ENCODE data around the gene DLG5.
A peak's percentile ranks its signal among the peaks of the same experiment; 100 is the strongest.

DLG5 gene

DNA sequence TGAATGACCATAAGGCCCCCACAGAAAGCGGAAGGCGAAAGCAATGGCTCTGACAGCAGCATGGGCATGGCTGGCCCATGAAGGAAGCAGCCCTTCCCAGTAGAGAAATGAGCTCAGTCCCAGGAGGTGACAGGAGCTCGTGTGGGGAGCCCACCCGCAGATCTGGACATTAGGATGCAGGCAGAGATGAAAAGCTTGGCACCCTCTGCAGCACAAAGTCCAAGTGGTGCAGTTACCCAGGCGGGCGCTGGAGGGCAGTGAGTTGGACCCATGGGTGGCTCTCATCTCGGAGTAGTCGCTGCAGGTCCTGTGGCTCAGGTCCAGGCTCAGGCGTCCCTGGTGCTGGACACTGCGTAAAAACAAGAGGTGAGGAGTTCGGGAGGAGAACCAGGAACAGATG, 109.0 kb downstream of the DLG5 start:
- DNase-seq = no peak

DNA sequence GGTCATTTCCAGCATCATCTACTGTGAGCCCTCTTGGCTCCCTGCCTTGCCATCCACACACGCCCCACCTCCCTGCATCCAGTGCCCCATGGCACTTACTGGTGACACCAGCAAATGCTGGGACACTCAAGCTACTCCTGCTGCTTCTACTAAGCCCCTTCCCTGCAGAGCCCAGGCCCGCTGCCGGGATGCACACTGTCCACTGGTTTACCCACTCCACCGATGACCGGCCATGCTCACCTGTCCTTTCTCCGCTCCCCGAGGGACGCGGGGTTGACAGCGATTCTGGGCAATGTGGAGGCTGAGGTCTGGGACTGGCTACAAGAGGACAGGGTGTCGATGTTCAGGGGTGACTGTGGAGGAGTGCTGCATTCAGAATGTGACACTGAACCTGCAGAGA, 110.2 kb downstream of the DLG5 start:
- no peak for DNase-seq

DNA sequence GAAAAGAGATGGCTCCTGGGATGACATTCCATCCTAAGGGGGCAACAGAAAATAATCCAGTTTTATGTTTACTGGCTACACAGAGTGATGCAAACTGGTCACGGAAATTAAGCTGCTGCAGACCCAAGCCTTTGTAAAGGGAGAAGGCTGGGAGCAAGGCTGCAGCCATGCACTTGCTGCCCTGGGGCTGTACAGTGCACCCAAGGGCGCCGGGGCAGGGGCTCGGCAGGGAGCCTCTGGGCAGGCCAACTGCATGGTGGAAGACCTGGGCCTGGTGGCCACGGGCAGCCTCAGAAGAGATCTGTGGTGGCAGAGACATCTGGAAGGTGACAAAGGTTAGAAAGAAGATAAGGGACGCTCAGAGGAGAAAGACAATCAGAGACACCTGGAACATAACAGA, 113.8 kb downstream of the DLG5 start:
- DNase-seq = no peak

DNA sequence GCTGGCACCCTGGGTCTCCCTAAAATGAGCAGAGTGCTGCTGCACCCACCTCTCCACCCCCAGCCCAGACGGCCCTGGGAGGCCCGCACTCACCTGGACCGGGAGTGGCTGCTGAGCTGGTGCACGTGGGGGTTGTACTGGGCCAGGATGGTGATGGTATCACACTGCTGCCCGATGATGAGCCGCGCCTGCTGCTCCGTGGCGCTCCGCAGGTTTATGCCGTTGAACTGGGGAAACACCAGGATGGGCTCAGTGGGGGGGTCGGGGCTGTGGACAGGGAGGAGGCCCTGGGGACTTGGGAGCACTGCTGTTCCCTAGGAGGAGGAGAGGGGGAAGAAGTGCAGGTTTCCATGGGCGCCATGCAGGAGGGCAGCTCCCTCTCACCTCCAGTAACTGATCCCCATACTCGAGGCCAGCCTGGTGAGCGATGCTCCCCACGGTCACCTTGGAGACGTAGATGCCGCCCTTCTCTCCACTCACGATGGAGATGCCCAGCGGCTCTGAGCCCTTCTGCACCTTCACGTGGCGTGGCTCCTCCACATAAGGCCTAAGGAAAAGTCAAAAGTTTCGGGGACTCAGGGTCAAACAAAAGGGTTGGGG, 114.6 kb downstream of the DLG5 start:
- DNase-seq = no peak

DNA sequence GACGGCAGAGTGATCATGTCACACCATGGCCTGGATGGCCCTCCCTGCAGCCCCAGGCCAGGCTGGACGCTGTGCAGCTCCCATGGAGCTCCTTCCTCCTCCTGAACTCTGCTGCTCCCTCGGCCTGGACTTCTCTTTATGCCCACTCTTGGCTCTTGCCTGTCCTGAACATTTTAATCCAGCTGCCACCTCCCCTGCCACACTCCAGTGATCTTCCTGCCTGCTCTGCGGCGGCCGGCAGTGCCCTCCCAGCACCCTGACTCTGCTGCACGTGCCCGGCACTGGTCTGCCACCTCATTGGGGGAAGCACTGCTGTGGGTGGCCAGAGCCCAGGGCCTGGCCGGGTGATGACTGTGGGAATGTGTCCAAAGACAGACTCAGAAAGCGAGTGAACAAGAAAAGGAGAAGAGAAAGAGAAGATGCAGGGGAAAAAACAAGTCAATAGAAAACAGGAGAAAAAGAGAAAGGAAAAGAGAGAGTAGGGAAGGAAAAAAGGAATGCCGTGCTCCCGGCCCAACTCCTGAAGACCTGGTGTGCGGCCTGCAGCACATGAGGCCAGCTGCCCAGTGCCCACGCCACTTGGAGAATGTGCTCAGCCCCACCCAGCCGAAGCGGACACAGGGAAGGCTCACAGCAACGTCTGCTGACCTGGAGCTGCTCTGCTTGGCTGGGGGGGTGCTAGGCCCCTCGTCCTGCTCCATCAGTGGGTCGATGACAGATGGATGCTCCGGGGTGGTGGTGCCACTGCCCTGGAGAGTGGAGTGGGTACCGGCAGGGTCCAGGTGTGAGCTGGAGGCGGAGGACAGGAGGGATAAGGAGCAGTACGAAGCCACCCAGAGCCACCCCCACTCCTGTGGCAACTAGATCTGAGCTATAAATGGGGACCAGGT, 115.9 kb downstream of the DLG5 start:
- no peak for DNase-seq

DNA sequence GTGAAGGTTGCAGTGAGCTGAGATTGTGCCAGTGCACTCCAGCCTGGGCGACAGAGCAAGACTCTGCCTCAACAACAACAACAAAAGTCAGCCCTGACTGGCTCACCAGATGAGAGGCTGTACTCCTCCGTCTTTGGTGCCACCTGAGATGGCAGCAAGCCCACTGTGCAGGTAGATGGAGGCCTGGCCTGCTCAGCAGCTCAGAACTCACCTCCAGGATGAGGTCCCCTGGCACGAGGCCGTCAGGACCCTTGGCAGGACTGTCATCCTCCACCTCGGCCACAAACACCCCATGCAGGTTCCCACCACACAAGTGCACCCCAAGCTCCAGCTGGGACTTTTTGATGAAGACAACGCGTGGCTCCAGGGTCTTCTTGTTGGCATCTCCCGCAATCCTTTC, 117.2 kb downstream of the DLG5 start:
- DNase-seq = no peak

DNA sequence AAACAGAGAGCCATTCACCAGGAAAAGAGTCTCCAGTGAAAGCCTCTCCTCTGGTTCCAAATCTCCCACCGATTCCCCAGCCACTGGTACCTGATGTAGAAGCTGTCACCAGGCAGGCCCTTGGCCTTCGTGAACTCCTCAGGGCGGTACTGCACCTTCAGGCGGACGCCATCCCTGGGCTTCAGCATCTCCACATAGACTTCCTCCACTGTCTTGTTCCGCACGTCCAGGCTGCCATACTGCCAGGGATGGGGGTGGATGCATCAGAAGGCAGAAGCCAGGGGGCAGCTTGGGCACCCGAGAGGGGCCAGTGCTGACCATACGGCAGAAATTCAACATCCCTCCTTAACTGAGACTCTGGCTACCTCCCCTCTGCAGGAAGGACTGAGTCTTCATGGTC, 118.8 kb downstream of the DLG5 start:
- DNase-seq = no peak

DNA sequence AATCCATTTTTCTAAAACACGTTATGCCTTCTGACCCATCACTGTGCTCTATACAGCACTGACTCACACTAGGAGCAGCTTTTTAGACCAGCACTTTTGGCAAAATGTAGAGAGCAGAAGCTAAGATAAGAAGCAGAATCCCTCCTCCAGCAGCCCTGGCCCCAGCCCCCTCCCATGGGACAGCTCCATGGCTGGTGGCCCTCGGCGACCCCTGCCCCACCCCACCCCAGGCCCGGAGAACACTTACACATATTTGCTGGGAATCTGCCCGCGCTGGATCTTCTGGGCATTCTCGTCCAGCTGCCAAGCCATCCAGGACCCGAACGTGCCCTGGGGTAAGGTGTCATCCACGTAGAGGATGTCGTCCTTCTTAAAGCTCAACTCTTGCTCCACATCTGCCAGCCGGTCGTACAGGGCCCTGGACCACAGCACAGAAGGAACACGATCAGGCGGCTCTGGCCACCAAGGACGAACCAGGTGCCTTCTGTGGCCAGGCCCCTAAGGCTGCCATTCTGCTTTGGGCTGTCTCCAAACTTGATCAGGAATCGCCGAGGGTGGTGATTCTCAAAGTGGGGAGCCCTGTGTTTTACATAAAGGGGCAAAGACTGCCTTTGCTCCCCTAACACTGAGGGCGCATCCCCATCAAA, 119.9 kb downstream of the DLG5 start:
- DNase-seq = no peak

DNA sequence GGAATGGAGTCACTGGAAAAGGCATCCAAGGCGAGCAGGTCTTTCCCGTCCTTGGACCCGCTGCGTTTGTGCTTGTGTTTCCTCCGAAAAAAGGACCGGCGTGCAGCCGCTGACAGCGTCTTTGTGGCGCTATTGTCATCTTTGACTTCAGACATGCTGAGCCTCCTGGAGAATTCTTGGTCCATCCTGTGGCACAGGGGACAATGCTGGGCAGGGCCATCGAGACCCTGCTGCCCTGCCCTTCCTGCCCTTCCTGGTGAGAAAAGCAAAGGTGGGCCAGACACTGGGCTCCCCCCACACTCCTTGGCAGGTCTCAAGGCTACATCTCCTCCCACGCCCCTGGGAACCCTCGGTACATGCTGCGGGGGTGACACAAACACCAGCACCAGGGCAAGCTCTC, 120.9 kb downstream of the DLG5 start:
- DNase-seq = no peak

DNA sequence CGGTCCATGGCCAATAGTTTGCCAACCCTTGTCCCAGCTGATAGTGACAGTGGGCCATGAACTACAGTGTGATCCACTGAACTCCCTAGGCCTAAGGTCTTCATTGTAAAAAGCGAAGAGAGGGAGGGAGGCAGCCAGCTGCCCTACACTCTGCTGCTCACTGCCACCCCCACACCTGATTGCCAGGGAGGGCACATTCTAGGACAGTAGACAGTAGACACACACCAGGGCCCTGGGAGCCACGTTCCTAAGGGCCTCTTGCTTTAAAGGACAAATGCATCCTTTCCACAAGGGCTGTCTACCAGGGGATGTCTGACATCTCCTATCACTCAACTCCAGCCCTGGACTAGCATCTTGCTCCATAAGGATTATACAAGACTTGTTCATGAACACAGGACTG, 122.2 kb downstream of the DLG5 start:
- DNase-seq = no peak

DNA sequence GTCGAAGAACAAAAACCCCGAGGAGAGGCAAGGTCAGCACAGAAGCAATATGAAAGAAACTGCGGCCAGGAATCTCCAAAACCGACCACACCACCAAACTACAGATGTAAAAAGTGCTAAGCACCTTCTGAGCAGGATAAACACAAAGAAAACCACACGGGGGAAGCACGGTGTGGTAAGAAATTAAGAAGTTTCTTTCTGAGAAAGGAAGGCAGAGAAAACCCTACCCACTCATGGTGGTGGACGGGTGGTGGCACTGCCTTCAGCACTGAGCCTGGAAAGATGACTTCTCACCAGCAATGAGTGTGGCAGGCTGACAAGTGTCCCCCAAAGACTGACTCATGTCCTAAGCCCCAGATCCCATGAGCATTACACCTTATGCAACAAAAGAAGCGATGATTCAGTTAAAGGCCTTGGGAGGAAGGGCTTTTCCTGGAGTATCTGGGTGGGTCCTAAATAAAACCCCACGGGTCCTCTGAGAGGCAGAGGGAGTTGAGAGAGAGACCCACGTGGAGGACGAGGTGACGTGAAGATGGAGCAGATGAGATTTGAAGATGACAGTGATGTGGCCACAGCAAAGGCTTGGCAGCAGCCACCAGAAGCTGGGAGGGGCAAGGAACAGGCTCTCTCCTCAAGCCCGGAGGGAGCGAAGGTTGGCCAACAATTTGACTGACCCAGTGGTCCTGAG, 124.9 kb downstream of the DLG5 start:
- peak in 1 of 5 donors; percentile 71 for DNase-seq

DNA sequence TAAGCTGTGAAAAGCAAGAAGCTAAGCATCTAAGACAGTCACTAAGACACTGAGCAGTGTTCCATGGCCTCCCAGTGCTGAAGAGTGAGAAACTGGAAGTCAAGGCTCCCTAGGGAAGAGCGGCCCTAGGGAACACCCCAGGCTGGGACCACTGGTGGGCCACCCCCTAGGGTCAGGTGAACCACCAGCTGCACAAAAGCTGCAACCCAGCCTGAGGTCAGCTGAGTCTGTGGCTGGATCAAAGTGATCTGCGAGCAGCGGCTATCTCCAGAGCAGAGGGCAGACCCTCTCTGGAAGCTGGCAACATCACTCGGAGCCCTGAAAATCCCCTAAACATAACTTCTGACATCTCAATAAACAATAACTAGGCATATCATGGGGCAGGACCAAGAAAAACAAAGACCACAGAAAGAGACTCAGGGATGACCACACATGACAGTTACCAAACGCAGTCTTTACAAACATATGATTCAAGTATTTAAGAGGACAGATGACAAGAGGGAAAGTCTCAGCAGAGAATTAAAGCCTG, 125.8 kb downstream of the DLG5 start:
- no peak for DNase-seq

DNA sequence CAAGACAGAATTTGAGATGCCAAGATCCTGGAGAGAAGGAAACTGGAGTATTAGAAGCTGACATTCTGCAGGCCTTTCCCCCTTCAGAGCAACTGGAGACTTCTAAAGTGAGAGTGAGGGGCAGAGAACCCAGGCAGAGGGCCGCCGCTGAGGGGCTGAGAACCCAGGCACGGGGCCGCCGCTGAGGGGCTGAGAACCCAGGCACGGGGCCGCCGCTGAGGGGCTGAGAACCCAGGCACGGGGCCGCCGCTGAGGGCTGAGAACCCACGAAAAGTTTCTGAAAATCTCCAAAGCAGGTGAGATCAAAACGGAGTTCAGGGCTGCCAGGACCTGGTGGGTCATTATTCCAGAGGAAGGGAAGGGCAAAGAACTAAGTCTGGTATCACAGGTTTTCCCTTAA, 126.2 kb downstream of the DLG5 start:
- DNase-seq = no peak

DNA sequence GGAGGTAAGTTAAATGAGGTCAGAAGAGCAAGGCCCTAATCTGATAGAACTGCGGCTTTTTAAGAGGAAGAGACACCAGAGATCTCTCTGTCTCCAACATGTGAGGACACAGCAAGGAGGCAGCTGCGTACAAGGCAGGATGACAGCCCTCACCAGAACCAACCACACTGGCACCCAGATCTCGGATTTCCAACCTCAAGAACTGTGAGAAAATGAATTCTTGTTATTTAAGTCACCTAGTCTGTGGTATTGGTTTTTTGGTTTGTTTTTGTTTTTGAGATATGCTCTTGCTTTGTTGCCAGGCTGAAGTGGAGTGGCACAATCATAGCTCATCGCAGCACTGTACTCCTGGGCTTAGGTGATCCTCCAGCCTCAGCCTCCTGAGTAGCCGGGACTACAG, 127.2 kb downstream of the DLG5 start:
- peak in 1 of 5 donors; percentile 38 for DNase-seq

DNA sequence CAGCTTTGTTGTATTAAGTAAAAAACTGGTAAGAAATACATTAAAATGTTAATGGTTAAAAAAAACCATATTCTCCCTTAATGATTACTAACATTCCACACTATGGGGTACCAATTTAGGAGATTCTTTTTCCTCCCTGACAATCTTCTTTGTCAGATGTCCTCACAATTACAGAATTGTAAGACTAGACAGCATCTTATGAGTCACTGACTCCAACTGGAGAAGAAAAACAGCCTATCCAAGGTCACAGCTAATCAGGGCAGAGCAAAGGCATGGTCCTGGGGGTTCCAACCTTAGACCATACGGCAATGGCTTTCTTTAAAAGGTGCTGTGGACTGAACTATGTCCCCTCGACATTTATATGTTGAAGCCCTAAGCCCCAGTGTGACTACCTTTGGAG, 127.6 kb downstream of the DLG5 start:
- DNase-seq = no peak

DNA sequence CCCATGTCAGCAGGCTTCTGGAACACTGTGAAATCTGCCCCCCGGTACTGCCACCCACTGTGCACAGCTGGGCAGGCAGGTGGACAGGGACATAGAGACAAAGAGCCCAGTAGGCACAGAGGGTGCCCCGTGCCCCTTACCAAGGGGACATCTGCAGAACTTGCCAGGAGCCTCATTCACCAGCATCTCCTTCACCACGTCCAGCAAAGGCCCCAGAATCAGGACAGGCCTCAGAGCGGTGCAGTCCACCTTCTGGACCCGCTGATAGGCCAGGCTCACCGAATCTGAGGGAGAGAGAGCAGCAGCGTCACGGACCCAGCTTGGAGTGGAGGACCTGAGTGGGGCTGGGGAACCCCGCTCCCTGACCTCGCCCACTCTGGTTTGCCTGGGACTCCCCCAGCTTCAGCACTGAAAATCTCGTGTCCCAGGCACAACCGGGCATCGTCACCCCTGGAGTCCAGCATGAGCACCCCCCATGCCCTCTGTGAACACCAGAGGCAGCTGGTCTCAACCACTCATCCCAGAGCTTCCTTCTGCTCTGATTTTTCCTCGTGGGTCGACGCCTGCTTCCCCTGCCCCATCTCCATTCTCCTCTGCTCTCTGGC, 130.1 kb downstream of the DLG5 start:
- DNase-seq = no peak

DNA sequence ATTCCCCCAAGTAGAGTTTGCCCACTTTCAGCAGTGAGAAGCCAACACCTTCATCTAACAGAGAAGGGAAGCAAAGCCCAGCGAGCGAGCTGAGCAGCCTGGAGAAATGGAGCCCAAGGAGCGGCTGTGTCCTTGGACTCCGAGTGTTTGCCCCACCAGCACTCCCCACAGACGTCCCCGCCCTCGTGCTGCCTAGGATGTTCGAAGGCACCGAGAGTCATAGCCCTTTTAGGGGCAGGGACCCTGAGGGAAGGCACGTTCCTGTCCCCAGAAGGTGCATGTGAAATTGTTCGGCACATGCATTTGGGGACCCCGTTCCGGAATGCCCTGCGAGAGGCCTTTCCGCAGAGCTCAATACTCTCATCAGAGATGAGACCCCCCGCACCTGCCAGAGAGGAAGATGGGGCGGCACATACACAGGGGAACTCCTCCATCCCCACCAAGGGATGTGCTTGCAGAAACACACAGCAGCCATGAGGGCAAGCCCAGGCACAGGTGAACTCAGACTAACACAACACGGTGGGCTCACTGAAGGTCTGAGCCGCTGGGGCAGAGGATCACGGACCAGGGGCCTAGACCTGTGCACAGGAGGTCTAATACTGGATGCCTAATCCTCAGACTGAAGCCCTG, 131.0 kb downstream of the DLG5 start:
- no peak for DNase-seq

DNA sequence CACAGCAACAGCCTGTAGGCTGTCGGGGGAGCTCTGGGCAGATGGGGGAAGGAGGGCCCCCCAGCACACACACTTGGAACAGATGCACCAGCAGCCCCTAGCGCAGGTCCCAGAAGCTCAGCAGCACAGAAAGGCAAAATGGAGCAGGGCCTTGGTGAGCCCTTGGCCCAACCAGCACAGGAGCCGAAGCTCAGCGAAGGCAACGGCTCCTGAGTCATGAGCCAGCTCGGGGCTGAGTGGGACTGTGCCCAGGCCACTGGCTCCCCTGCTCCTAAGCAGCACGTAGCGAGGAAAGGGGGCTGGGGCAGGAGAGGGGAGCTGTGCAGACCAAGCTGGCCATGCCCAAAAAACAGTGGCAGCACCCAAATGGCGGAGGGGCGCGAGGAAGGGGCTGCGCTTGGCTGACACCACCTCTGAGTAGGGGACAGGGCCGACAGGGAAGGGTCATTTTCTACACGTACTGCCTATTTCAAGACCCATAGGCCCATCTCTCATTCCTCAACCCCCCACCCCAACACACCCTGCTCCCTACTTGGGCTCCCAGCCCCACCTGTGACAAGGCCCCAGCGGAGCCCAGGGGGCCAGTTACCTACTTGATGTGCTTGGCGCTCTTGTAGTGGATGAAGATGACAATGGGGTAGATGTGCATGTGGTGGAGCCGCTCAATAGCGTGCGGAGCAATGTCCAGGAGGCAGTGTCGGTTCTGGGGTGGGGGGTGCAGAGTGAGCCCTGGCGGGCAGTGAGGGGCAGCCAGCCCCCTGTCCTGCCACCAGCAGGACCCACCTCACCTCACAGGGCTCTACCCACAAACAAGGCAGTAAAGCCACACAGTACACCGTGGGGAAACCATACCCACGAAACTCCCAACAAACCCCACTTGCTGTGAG, 132.1 kb downstream of the DLG5 start:
- DNase-seq = no peak

DNA sequence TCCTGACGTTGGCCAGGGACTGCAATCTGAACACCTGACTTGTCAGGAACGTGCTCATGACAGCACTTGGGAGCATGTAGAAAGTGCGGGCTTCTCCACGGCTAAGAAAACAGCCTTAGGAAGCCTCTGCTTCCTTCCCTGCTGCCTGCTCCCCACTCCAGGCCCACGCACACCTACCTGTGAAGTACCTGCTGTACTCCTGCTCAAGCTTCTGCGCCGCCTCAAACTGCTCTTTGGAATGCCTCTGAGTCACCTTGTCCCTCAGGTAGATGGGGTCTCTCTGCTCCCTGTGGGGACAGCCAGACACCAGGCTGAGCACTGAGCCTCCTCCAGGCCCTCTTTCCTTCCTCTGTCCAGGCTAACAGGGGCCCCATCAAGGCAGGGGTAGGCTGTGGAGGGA, 132.7 kb downstream of the DLG5 start:
- no peak for DNase-seq

DNA sequence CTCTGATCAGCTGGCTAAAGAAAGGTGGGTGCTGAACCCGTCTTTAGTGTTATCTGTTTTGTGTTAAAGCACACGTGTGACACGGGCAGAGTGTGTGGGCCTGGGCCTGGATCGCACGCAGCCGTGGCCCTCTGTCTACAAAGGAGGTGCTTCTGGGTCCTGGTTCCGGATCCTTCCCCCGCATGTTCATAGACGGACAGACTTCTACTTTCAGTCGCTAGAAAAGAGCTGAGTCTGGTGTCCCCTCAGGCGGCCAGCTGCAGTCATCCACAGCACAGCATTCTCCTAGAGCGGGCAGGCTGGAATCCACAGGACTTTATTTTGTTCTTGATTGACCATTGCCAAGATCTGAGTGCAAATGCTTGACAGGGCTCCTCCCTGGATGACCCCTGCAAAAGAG, 134.4 kb downstream of the DLG5 start:
- DNase-seq = no peak

DNA sequence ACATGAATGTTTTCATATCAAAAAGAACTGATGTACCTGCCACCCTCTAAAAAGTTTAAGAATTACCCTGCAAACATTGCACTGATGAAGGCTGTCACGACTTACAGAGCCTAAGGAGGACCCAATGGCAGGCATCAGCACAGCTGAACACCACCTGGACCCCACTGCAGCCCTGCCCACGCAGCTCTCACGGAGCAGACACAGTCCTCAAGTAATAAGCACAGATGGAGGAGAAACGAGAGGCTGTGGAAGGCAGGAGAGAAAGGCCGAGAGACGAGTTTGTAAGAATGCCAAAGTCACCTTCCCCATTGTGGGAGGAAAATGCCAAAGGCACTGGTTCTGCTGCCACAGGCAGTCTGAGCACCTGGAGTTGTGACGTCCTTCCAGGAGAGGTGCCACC, 135.0 kb downstream of the DLG5 start:
- DNase-seq = no peak

Measured in T-helper 1 cell (primary cell).